ENCODE data around the gene CCBE1.

The CCBE1 gene

GRCh38 chr18:59564561-59564960 is 132.7 kb downstream of the CCBE1 start:
- TF ChIP-seq CTCF (IDR thresholded peaks at IDR 0.05; ENCODE audit: insufficient read depth, low read depth, low read length, missing control alignments), result no peak
- DNase-seq (ENCODE audit: low read depth), result no peak
- H3K4me3 ChIP-seq (ENCODE audit: low read depth, low read length), result no peak overlapping the region

GRCh38 chr18:59563176-59563785 is 133.9 kb downstream of the CCBE1 start:
- no peak for DNase-seq (ENCODE audit: low read depth)
- TF ChIP-seq CTCF (IDR thresholded peaks at IDR 0.05; ENCODE audit: insufficient read depth, low read depth, low read length, missing control alignments), result no peak
- H3K4me3 ChIP-seq (ENCODE audit: low read depth, low read length), result no peak overlapping the region

GRCh38 chr18:59562751-59563150 is 134.5 kb downstream of the CCBE1 start:
- H3K4me3 ChIP-seq (ENCODE audit: low read depth, low read length), result no peak overlapping the region
- DNase-seq (ENCODE audit: low read depth), result no peak
- TF ChIP-seq CTCF (IDR thresholded peaks at IDR 0.05; ENCODE audit: insufficient read depth, low read depth, low read length, missing control alignments), result no peak

GRCh38 chr18:59561612-59562011 is 135.6 kb downstream of the CCBE1 start:
- DNase-seq (ENCODE audit: low read depth), result no peak
- TF ChIP-seq CTCF (IDR thresholded peaks at IDR 0.05; ENCODE audit: insufficient read depth, low read depth, low read length, missing control alignments), result no peak
- no peak overlapping the region for H3K4me3 ChIP-seq (ENCODE audit: low read depth, low read length)

GRCh38 chr18:59560556-59560955 is 136.7 kb downstream of the CCBE1 start:
- H3K4me3 ChIP-seq (ENCODE audit: low read depth, low read length), result no peak overlapping the region
- no peak for TF ChIP-seq CTCF (IDR thresholded peaks at IDR 0.05; ENCODE audit: insufficient read depth, low read depth, low read length, missing control alignments)
- no peak for DNase-seq (ENCODE audit: low read depth)

- DNase-seq (ENCODE audit: low read depth), result no peak
- no peak for TF ChIP-seq CTCF (IDR thresholded peaks at IDR 0.05; ENCODE audit: insufficient read depth, low read depth, low read length, missing control alignments)
- no peak overlapping the region for H3K4me3 ChIP-seq (ENCODE audit: low read depth, low read length)
These were observed 137.7 kb downstream of the CCBE1 start for GRCh38 chr18:59559528-59559927.

- H3K4me3 ChIP-seq (ENCODE audit: low read depth, low read length), result no peak overlapping the region
- TF ChIP-seq CTCF (IDR thresholded peaks at IDR 0.05; ENCODE audit: insufficient read depth, low read depth, low read length, missing control alignments), result no peak
- DNase-seq (ENCODE audit: low read depth), result no peak
These were observed 141.1 kb downstream of the CCBE1 start for GRCh38 chr18:59555995-59556659.

Data from GM12865 (cell line).